Measurements from ENCODE around the gene HNRNPL. TPM values are rescaled to one million over a fixed set of nuclear protein-coding genes. Genes with fewer than 3 reads are reported as not detected.
"Not testable (repeated sequence)": the region's sequence is repeated elsewhere in the genome, so short reads cannot be mapped to it uniquely, and the experiment has no call there.

HNRNPL gene
- total RNA-seq, 2 donors from 2014 or later: 102 to 115 TPM

DNA sequence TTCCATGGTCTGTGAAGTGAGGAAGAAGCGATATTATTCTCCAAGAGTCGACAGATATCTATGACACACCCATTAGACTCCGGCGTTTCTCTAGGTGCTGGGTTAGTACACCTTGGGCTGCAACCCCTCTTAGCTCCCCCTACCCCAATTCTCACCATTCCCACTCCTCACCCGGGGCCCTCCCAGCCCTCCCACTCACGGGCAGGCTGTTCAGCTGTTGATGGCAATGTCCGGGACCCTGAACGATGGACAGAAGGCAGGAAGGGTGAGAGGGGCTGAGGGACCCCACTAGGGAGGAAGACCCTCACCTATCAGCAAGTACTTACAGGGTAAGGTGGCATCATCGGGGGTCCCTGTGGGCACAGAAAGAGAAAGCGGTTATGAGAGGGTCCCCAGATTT is 46.2 kb downstream of the HNRNPL start:
- DNase-seq (ENCODE audit: low spot score): no peak
- H3K4me3 ChIP-seq: no peak overlapping the region
- H3K27ac ChIP-seq: no peak overlapping the region
- H3K36me3 ChIP-seq: peaks cover 6% of the 10 kb centered on the region
- H3K9me3 ChIP-seq: no peaks in the 10 kb centered on the region
- no peaks in the 10 kb centered on the region for H3K27me3 ChIP-seq
- no peaks in the 10 kb centered on the region for H3K4me1 ChIP-seq
- TF ChIP-seq, protein P1, sequence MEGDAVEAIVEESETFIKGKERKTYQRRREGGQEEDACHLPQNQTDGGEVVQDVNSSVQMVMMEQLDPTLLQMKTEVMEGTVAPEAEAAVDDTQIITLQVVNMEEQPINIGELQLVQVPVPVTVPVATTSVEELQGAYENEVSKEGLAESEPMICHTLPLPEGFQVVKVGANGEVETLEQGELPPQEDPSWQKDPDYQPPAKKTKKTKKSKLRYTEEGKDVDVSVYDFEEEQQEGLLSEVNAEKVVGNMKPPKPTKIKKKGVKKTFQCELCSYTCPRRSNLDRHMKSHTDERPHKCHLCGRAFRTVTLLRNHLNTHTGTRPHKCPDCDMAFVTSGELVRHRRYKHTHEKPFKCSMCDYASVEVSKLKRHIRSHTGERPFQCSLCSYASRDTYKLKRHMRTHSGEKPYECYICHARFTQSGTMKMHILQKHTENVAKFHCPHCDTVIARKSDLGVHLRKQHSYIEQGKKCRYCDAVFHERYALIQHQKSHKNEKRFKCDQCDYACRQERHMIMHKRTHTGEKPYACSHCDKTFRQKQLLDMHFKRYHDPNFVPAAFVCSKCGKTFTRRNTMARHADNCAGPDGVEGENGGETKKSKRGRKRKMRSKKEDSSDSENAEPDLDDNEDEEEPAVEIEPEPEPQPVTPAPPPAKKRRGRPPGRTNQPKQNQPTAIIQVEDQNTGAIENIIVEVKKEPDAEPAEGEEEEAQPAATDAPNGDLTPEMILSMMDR (IDR thresholded peaks at IDR 0.05): no peak

DNA sequence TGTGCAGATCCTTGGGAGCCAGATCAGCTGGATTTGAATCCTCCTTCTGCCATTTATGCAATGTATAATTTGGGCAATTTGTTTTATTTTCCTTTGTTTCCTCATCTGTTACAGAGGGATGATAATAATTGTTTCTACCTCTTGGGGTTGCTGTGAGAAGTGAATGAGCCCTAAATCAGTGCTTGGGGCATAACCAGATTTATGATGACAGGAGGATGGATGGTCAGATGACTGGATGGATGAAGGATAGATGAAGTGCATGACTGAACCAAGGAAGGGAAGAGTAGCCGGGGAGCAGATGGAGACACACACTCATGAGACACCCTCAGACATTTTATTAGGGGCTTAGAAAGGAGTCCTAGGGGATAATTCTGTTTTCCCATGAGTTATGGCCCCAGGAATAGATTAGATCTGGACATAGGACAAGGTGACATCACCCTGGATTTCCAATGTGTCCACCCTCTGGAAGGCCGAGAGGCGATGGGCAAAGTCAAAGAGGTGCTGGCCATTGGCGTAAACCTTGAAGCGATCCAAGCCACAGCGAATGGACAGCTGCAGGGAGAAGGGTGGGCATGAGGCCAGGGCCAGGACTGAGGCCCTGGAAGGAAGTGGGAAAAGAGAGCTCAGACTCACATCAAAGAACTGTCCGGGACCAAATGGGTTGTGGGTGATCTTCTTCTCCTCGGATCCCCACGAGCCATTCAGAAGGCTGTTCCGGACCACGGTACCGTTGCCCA is 48.3 kb downstream of the HNRNPL start:
- no peaks in the 10 kb centered on the region for H3K9me3 ChIP-seq
- no peaks in the 10 kb centered on the region for H3K4me1 ChIP-seq
- H3K4me3 ChIP-seq: no peak overlapping the region
- no peak for DNase-seq (ENCODE audit: low spot score)
- H3K27ac ChIP-seq: no peak overlapping the region
- H3K27me3 ChIP-seq: no peaks in the 10 kb centered on the region
- H3K36me3 ChIP-seq: peaks cover 6% of the 10 kb centered on the region
- TF ChIP-seq, protein P1 (IDR thresholded peaks at IDR 0.05): no peak

DNA sequence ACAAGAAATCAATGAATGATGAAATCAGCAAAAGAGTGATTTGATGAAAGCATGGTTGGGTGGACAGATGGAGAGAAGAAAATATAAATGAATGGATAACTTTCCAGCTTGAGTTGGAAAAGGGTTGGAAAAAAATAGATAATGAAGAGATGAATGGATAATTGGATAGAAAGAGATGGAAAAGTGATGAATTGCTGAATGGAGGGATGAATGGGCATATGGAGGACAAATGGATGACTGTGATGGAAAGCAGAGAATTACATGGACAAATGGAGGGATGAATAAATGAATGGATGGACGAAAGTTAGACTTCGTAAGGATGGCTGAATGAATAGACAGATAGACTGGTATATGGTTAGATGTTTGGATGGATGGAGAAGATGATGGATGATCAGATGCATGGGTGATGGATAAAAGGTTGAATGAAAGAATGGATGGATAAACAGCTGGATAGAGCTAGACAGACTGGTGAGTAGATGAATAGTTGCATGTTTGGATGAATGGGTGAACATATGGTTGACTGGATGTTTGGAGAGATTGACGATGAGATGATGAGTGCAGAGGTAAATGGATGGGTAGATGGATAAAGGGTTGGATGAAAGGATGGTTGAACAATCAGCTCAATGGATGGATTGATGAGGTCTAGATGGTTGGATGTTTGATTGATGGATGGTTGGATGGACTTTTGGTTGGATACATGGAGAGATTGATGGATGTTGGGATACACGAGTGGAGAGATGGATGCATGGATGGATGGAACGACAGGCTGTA is 49.0 kb downstream of the HNRNPL start:
- TF ChIP-seq, protein P1 (IDR thresholded peaks at IDR 0.05): no peak

DNA sequence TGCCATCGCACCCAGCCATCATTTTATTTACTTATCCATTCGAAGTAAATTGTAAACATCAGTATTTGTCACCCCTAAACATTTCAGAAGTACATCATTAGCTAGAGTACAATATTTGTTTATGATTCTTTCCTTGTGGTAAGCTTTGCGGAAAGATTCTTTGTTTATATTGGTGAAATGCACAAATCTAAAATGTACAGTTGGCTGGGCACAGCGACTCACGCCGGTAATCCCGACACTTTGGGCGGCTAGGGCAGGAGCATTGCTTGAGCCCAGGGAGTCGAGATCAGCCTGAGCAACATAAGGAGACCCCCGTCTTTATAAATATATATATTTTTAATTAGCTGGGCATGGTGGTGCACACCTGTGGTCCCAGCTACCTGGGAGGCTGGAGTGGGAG is 50.7 kb downstream of the HNRNPL start:
- no peak overlapping the region for H3K27ac ChIP-seq
- no peak for DNase-seq (ENCODE audit: low spot score)
- peaks cover 6% of the 10 kb centered on the region for H3K36me3 ChIP-seq
- H3K27me3 ChIP-seq: no peaks in the 10 kb centered on the region
- TF ChIP-seq, protein P1 (IDR thresholded peaks at IDR 0.05): no peak
- no peaks in the 10 kb centered on the region for H3K4me1 ChIP-seq
- no peaks in the 10 kb centered on the region for H3K9me3 ChIP-seq
- H3K4me3 ChIP-seq: no peak overlapping the region

More for the DNA sequence above, 49.0 kb downstream of the HNRNPL start:
- Histone ChIP-seq H3K27ac (no peak overlapping the region), H3K9me3 (no peaks in the 10 kb centered on the region), H3K36me3 (peaks cover 6% of the 10 kb centered on the region), H3K4me3 (no peak overlapping the region), H3K27me3 (no peaks in the 10 kb centered on the region), H3K4me1 (no peaks in the 10 kb centered on the region)
- DNase-seq (ENCODE audit: low spot score): no peak

DNA sequence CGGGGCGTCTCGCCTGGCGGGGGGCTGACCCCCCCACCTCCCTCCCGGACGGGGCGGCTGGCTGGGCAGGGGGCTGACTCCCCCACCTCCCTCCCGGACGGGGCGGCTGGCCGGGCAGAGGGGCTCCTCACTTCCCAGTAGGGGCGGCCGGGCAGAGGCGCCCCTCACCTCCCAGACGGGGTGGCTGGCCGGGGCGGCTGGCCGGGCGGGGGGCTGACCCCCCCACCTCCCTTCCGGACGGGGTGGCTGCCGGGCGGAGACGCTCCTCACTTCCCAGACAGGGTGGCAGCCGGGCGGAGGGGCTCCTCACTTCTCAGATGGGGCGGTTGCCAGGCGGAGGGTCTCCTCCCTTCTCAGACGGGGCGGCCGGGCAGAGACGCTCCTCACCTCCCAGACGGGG is 52.0 kb downstream of the HNRNPL start:
- not testable (repeated sequence) for H3K9me3 ChIP-seq; H3K27me3 ChIP-seq; H3K4me1 ChIP-seq; DNase-seq (ENCODE audit: low spot score); H3K27ac ChIP-seq; H3K36me3 ChIP-seq; H3K4me3 ChIP-seq

DNA sequence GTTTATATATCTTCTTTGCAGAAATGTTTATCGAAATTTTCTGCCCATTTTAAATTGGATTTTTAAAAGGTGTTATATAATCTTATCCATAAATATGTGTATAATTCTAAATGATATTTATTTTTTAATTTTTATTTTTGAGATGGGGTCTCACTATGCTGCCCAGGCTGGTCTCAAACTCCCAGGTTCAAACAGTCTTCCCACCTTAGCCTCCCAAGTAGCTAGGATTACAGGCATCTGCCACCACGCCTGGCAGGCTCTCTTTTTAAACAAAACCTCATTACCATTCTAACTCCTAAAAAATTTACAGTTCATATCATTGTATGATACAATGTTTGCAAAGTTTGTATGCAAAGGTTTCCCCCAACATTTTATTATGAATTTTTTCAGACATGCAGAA is 53.6 kb downstream of the HNRNPL start:
- no peak for DNase-seq (ENCODE audit: low spot score)
- Histone ChIP-seq H3K4me3 (no peak overlapping the region), H3K27me3 (no peaks in the 10 kb centered on the region), H3K9me3 (no peaks in the 10 kb centered on the region), H3K4me1 (no peaks in the 10 kb centered on the region), H3K27ac (no peak overlapping the region), H3K36me3 (no peaks in the 10 kb centered on the region)
- TF ChIP-seq, protein P1 (IDR thresholded peaks at IDR 0.05): no peak

All from right atrium auricular region (tissue), 2 donors.